GM23338 (cell line): ENCODE results near the gene ADH5. TPM values are rescaled to one million over a fixed set of nuclear protein-coding genes. Genes with fewer than 3 reads are reported as not detected.

Source experiments
- ATAC-seq: fragments of 200-7000 bp; cut with Tn5 transposase; 3 replicates; pipeline ENCODE4 v1.9.1; 2020
- DNase-seq: peaks from one replicate; pipeline ENCODE4 v3.0.0-alpha.2; 2015; ENCODE audit warnings: low spot score
- H2AFZ ChIP-seq: fragments of 200-600 bp; sonication (generic); 2 replicates; pipeline ENCODE4 v1.8.0; 2016; ENCODE audit warnings: antibody characterized with exemption, mild to moderate bottlenecking, moderate library complexity
- H3F3A ChIP-seq: fragments of 200-600 bp; sonication (generic); replicated peaks from 2 replicates; pipeline ENCODE4 v1.8.0; 2017; ENCODE audit warnings: antibody characterized with exemption, mixed run types, low read depth
- H3K27ac ChIP-seq: fragments of 200-600 bp; sonication (generic); 2 replicates; pipeline ENCODE4 v1.6.1; 2016; ENCODE audit warnings: low read depth
- H3K27me3 ChIP-seq: fragments of 200-600 bp; sonication (generic); 2 replicates; pipeline ENCODE4 v1.8.0; 2016; ENCODE audit warnings: mild to moderate bottlenecking, mixed run types, moderate library complexity; ENCODE audit not compliant: insufficient read depth
- H3K36me3 ChIP-seq: fragments of 200-600 bp; sonication (generic); 2 replicates; pipeline ENCODE4 v1.8.0; 2016; ENCODE audit warnings: mild to moderate bottlenecking; ENCODE audit not compliant: insufficient read depth
- H3K4me1 ChIP-seq: fragments of 200-600 bp; sonication (generic); 2 replicates; pipeline ENCODE4 v1.8.0; 2016; ENCODE audit warnings: mild to moderate bottlenecking, moderate library complexity; ENCODE audit not compliant: insufficient read depth
- H3K4me2 ChIP-seq: fragments of 200-600 bp; sonication (generic); 2 replicates; pipeline ENCODE4 v1.7.1; 2017; ENCODE audit warnings: mixed run types
- H3K4me3 ChIP-seq: fragments of 200-600 bp; sonication (generic); 2 replicates; pipeline ENCODE4 v1.6.1; 2016; ENCODE audit warnings: mixed run types
- H3K79me2 ChIP-seq: fragments of 200-600 bp; sonication (generic); replicated peaks from 2 replicates; pipeline ENCODE4 v1.8.0; 2017; ENCODE audit warnings: mild to moderate bottlenecking; ENCODE audit not compliant: insufficient read depth
- H3K9me2 ChIP-seq: fragments of 200-600 bp; sonication (generic); 2 replicates; pipeline ENCODE4 v1.8.0; 2017; ENCODE audit not compliant: insufficient read depth
- H4K20me1 ChIP-seq: fragments of 200-600 bp; sonication (generic); replicated peaks from 2 replicates; pipeline ENCODE4 v1.8.0; 2017; ENCODE audit warnings: mild to moderate bottlenecking; ENCODE audit not compliant: insufficient read depth
- H3K27ac Mint-ChIP-seq: 2 replicates; pipeline ENCODE4 v1.8.0; 2020; ENCODE audit warnings: inconsistent platforms, mild to moderate bottlenecking, moderate library complexity, mixed read lengths
- H3K27me3 Mint-ChIP-seq: 3 replicates; pipeline ENCODE4 v1.8.0; 2022; ENCODE audit warnings: low read depth, mild to moderate bottlenecking, moderate library complexity, mixed read lengths, inconsistent platforms; ENCODE audit not compliant: insufficient read depth, poor library complexity
- H3K36me3 Mint-ChIP-seq: 3 replicates; pipeline ENCODE4 v1.8.0; 2021; ENCODE audit warnings: low read depth, mild to moderate bottlenecking, inconsistent platforms, moderate library complexity, mixed read lengths
- H3K4me1 Mint-ChIP-seq: 3 replicates; pipeline ENCODE4 v1.8.0; 2020; ENCODE audit warnings: mild to moderate bottlenecking, inconsistent platforms, mixed read lengths
- H3K4me3 Mint-ChIP-seq: 3 replicates; pipeline ENCODE4 v1.8.0; 2021; ENCODE audit warnings: moderate library complexity, mild to moderate bottlenecking, inconsistent platforms, mixed read lengths
- H3K9me3 Mint-ChIP-seq: 3 replicates; pipeline ENCODE4 v1.8.0; 2020; ENCODE audit warnings: moderate library complexity, mild to moderate bottlenecking, inconsistent platforms, mixed read lengths
- CREB1 ChIP-seq: fragments of 250-450 bp; sonication (Bioruptor Pico); IDR thresholded peaks from 2 replicates; pipeline ENCODE4 v1.5.0; 2020; ENCODE audit warnings: low read depth, mild to moderate bottlenecking, moderate library complexity
- EZH2 ChIP-seq: fragments of 200-600 bp; sonication (generic); IDR thresholded peaks from one replicate; pipeline ENCODE4 v1.8.0; 2017; ENCODE audit warnings: antibody characterized with exemption, mild to moderate bottlenecking, low read depth; ENCODE audit not compliant: unreplicated experiment
- EZH2phosphoT487 ChIP-seq: fragments of 200-600 bp; sonication (generic); IDR thresholded peaks from one replicate; pipeline ENCODE4 v1.8.1; 2018; ENCODE audit warnings: antibody characterized with exemption; ENCODE audit not compliant: unreplicated experiment
- JUNB ChIP-seq: IDR thresholded peaks from one replicate; pipeline ENCODE4 v1.6.1; 2016; ENCODE audit warnings: antibody characterized with exemption; ENCODE audit not compliant: unreplicated experiment
- NANOG ChIP-seq: IDR thresholded peaks from 2 replicates; pipeline ENCODE4 v1.6.1; 2016; ENCODE audit warnings: antibody characterized with exemption, borderline replicate concordance
- POLR2AphosphoS5 ChIP-seq: IDR thresholded peaks from 2 replicates; pipeline ENCODE4 v1.6.1; 2016; ENCODE audit warnings: antibody characterized with exemption, low read depth
- STAT1 ChIP-seq: IDR thresholded peaks from one replicate; pipeline ENCODE4 v1.6.1; 2016; ENCODE audit warnings: antibody characterized with exemption; ENCODE audit not compliant: unreplicated experiment
- ZNF114 ChIP-seq: fragments of 250-450 bp; sonication (Bioruptor Pico); IDR thresholded peaks from 2 replicates; pipeline ENCODE4 v1.5.0; 2020; ENCODE audit warnings: mild to moderate bottlenecking, moderate library complexity
- ZNF331 ChIP-seq: fragments of 250-450 bp; sonication (Bioruptor Pico); IDR thresholded peaks from 2 replicates; pipeline ENCODE4 v1.5.0; 2020; ENCODE audit warnings: low read depth, mild to moderate bottlenecking, moderate library complexity
- ZNF462 ChIP-seq: fragments of 250-450 bp; sonication (Bioruptor Pico); IDR thresholded peaks from 2 replicates; pipeline ENCODE4 v1.5.0; 2020; ENCODE audit warnings: mild to moderate bottlenecking, moderate library complexity
- polyA plus RNA-seq: library from polyadenylated mRNA; unstranded; fragments of >200 nt; fragmentation: Nextera tagmentation; extraction: Ambion mirVana; gene quantifications from 2 replicates; pipeline ENCODE4 v1.2.1, GENCODE V29; 2016
- total RNA-seq: library from RNA; depleted of rRNA; stranded (reverse); fragments of >200 nt; shearing (Covaris generic); gene quantifications from 2 replicates; pipeline ENCODE4 v1.2.3, GENCODE V29; 2014
- TF ChIP-seq, protein P1 (sequence below): IDR thresholded peaks from one replicate; pipeline ENCODE4 v1.6.1; 2018; ENCODE audit warnings: antibody characterized with exemption; ENCODE audit not compliant: unreplicated experiment
- TF ChIP-seq, protein P2 (sequence below), 2 experiments: fragments of 200-600 bp in 1 of 2; sonication (generic) in 1 of 2; conservative IDR thresholded peaks; 2 replicates each; pipeline versions ENCODE4 v1.5.1 to v1.6.1; 2016 to 2017; ENCODE audit warnings: antibody characterized with exemption in 2 of 2, low read depth in 2 of 2, mild to moderate bottlenecking in 2 of 2, moderate library complexity in 1 of 2
- TF ChIP-seq, protein P3 (sequence below): IDR thresholded peaks from 2 replicates; pipeline ENCODE4 v1.6.1; 2016; ENCODE audit warnings: antibody characterized with exemption

ADH5 gene
- total and polyA plus RNA-seq, 2 experiments from 2014 or later, result 224 to 250 TPM

- ATAC-seq (no peak), DNase-seq (no peak)
- H3K27ac Mint-ChIP-seq, result no peak overlapping the region
- TF ChIP-seq ZNF462 (CRISPR knock-in tag) (no peak), NANOG (no peak), JUNB (no peak), ZNF114 (CRISPR knock-in tag) (no peak), EZH2 (no peak), EZH2phosphoT487 (no peak), STAT1 (no peak), POLR2AphosphoS5 (no peak), ZNF331 (no peak), CREB1 (no peak)
- TF ChIP-seq, protein P1, sequence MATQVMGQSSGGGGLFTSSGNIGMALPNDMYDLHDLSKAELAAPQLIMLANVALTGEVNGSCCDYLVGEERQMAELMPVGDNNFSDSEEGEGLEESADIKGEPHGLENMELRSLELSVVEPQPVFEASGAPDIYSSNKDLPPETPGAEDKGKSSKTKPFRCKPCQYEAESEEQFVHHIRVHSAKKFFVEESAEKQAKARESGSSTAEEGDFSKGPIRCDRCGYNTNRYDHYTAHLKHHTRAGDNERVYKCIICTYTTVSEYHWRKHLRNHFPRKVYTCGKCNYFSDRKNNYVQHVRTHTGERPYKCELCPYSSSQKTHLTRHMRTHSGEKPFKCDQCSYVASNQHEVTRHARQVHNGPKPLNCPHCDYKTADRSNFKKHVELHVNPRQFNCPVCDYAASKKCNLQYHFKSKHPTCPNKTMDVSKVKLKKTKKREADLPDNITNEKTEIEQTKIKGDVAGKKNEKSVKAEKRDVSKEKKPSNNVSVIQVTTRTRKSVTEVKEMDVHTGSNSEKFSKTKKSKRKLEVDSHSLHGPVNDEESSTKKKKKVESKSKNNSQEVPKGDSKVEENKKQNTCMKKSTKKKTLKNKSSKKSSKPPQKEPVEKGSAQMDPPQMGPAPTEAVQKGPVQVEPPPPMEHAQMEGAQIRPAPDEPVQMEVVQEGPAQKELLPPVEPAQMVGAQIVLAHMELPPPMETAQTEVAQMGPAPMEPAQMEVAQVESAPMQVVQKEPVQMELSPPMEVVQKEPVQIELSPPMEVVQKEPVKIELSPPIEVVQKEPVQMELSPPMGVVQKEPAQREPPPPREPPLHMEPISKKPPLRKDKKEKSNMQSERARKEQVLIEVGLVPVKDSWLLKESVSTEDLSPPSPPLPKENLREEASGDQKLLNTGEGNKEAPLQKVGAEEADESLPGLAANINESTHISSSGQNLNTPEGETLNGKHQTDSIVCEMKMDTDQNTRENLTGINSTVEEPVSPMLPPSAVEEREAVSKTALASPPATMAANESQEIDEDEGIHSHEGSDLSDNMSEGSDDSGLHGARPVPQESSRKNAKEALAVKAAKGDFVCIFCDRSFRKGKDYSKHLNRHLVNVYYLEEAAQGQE, result no peak
- TF ChIP-seq, protein P2, sequence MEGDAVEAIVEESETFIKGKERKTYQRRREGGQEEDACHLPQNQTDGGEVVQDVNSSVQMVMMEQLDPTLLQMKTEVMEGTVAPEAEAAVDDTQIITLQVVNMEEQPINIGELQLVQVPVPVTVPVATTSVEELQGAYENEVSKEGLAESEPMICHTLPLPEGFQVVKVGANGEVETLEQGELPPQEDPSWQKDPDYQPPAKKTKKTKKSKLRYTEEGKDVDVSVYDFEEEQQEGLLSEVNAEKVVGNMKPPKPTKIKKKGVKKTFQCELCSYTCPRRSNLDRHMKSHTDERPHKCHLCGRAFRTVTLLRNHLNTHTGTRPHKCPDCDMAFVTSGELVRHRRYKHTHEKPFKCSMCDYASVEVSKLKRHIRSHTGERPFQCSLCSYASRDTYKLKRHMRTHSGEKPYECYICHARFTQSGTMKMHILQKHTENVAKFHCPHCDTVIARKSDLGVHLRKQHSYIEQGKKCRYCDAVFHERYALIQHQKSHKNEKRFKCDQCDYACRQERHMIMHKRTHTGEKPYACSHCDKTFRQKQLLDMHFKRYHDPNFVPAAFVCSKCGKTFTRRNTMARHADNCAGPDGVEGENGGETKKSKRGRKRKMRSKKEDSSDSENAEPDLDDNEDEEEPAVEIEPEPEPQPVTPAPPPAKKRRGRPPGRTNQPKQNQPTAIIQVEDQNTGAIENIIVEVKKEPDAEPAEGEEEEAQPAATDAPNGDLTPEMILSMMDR (conservative IDR thresholded peaks at IDR 0.05; ENCODE audit: low read depth in 2 of 2), result no peak
- TF ChIP-seq, protein P3, sequence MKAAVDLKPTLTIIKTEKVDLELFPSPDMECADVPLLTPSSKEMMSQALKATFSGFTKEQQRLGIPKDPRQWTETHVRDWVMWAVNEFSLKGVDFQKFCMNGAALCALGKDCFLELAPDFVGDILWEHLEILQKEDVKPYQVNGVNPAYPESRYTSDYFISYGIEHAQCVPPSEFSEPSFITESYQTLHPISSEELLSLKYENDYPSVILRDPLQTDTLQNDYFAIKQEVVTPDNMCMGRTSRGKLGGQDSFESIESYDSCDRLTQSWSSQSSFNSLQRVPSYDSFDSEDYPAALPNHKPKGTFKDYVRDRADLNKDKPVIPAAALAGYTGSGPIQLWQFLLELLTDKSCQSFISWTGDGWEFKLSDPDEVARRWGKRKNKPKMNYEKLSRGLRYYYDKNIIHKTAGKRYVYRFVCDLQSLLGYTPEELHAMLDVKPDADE, result no peak
- H3K4me1 Mint-ChIP-seq, result peaks cover 3% of the 10 kb centered on the region; the same call in 1 of the 3 replicates
- peaks cover 25% of the 10 kb centered on the region for H3K9me3 Mint-ChIP-seq
- Histone ChIP-seq H3K27ac (no peak overlapping the region), H3K36me3 (peaks cover 13% of the 10 kb centered on the region), H4K20me1 (no peaks in the 10 kb centered on the region), H3K4me3 (no peak overlapping the region), H2AFZ (no peak overlapping the region), H3K9me2 (no peaks in the 10 kb centered on the region), H3K4me1 (no peaks in the 10 kb centered on the region), H3K4me2 (no peak overlapping the region), H3K27me3 (no peaks in the 10 kb centered on the region), H3F3A (no peaks in the 10 kb centered on the region), H3K79me2 (no peaks in the 10 kb centered on the region)
- H3K36me3 Mint-ChIP-seq, result peaks cover 21% of the 10 kb centered on the region
- H3K27me3 Mint-ChIP-seq, result peaks cover 2% of the 10 kb centered on the region
- H3K4me3 Mint-ChIP-seq, result no peak overlapping the region
These were observed 37.8 kb upstream of the ADH5 start for GRCh38 chr4:99126376-99126775.
